Liver (tissue), 9 donors: ENCODE data around the gene PPFIA1. TPM values are rescaled to one million over a fixed set of nuclear protein-coding genes. Genes with fewer than 3 reads are reported as not detected.

Source experiments
- DNase-seq: peaks from one replicate; pipeline ENCODE4 v3.0.0-alpha.2; 2017; ENCODE audit warnings: low spot score
- H3K27ac ChIP-seq, 2 donors: one replicate each; pipeline ENCODE4 v1.7.0; 2013; ENCODE audit warnings: inconsistent platforms in 2 of 2, low read length in 2 of 2, control low read depth in 1 of 2, low read depth in 1 of 2, mild to moderate bottlenecking in 1 of 2
- H3K27me3 ChIP-seq, 4 donors: one replicate each; pipeline versions ENCODE4 v1.6.1 to v1.7.0; 2013; ENCODE audit warnings: low read length in 3 of 4, inconsistent platforms in 1 of 4, mild to moderate bottlenecking in 1 of 4, moderate library complexity in 1 of 4; ENCODE audit not compliant: control insufficient read depth in 4 of 4, insufficient read depth in 4 of 4
- H3K36me3 ChIP-seq, 4 donors: one replicate each; pipeline versions ENCODE4 v1.6.1 to v1.7.0; 2013; ENCODE audit warnings: low read length in 3 of 4, mild to moderate bottlenecking in 3 of 4, low read depth in 1 of 4, moderate library complexity in 1 of 4; ENCODE audit not compliant: control insufficient read depth in 4 of 4, insufficient read depth in 3 of 4
- H3K4me1 ChIP-seq, 4 donors: one replicate each; pipeline versions ENCODE4 v1.6.1 to v1.7.0; 2013; ENCODE audit warnings: low read length in 3 of 4, mild to moderate bottlenecking in 3 of 4, moderate library complexity in 1 of 4; ENCODE audit not compliant: control insufficient read depth in 4 of 4, insufficient read depth in 4 of 4
- H3K4me3 ChIP-seq, 3 donors: one replicate each; pipeline versions ENCODE4 v1.6.1 to v1.7.0; 2013; ENCODE audit warnings: low read length in 3 of 3, control low read depth in 1 of 3, low read depth in 1 of 3, mild to moderate bottlenecking in 1 of 3
- H3K9ac ChIP-seq, 2 donors: one replicate each; pipeline ENCODE4 v1.7.0; 2013; ENCODE audit warnings: low read length in 2 of 2, mild to moderate bottlenecking in 2 of 2, moderate library complexity in 2 of 2, control low read depth in 1 of 2, low read depth in 1 of 2
- H3K9me3 ChIP-seq, 4 donors: one replicate each; pipeline versions ENCODE4 v1.6.1 to v1.7.0; 2013; ENCODE audit warnings: low read length in 3 of 4; ENCODE audit not compliant: control insufficient read depth in 4 of 4
- FOXA1 ChIP-seq: IDR thresholded peaks from 2 replicates; pipeline ENCODE4 v1.6.1; 2016; ENCODE audit warnings: antibody characterized with exemption
- GABPA ChIP-seq, 2 donors: IDR thresholded peaks in 1 of 2; conservative IDR thresholded peaks in 1 of 2; 2 replicates each; pipeline ENCODE4 v1.6.1; 2016; ENCODE audit warnings: antibody characterized with exemption in 2 of 2, mild to moderate bottlenecking in 1 of 2, moderate library complexity in 1 of 2
- JUND ChIP-seq, 2 donors: IDR thresholded peaks; 2 replicates each; pipeline ENCODE4 v1.6.1; 2016; ENCODE audit warnings: antibody characterized with exemption in 2 of 2
- MAX ChIP-seq: IDR thresholded peaks from 2 replicates; pipeline ENCODE4 v1.6.1; 2016; ENCODE audit warnings: antibody characterized with exemption
- NR2F2 ChIP-seq: IDR thresholded peaks from 2 replicates; pipeline ENCODE4 v1.6.1; 2016; ENCODE audit warnings: antibody characterized with exemption
- REST ChIP-seq: IDR thresholded peaks from 2 replicates; pipeline ENCODE4 v1.6.1; 2016; ENCODE audit warnings: antibody characterized with exemption, mild to moderate bottlenecking
- RXRA ChIP-seq, 2 donors: IDR thresholded peaks; 2 replicates each; pipeline ENCODE4 v1.6.1; 2017 to 2018; ENCODE audit warnings: antibody characterized with exemption in 2 of 2, mild to moderate bottlenecking in 1 of 2
- WGBS: extraction: QIAGEN DNeasy Blood & Tissue Kit; methylation state at CpG from one replicate; pipeline ENCODE4 v1.1.7; 2013; 5-methylcytosine and 5-hydroxymethylcytosine counted together
- polyA plus RNA-seq, 2 donors: library from polyadenylated mRNA; stranded (reverse) in 1 of 2; unstranded in 1 of 2; fragments of 200-250 nt in 1 of 2; fragments of >200 nt in 1 of 2; fragmentation: Nextera tagmentation in 1 of 2; extraction: Ambion mirVana in 1 of 2; gene quantifications; one replicate each; pipeline versions ENCODE4 v1.2.1 to v1.2.3, GENCODE V29; 2013 to 2015
- total RNA-seq, 2 donors: library from RNA; depleted of rRNA; stranded (reverse); fragments of >200 nt; gene quantifications; one replicate each; pipeline ENCODE4 v1.2.3, GENCODE V29; 2014
- donor health status: healthy.
- donor health status: healthy.
- donor health status: healthy.
- donor health status: healthy.
- donor health status: healthy.

PPFIA1 gene
- total and polyA plus RNA-seq, 4 donors, result 9.9 to 39.6 (median 14.5) TPM

GRCh38 chr11:70397983-70398833, 127.7 kb downstream of the PPFIA1 start, which contains the start of gene CTTN:
Gene CTTN (plus strand): TSS chr11:70398529. CDS start chr11:70407298, 8,769 bp downstream.
- DNase-seq, result peak; percentile 92
- peak; percentile 47 for TF ChIP-seq MAX
- no peak for TF ChIP-seq NR2F2
- peak in 1 of 2 donors; percentile 70 for TF ChIP-seq GABPA (IDR thresholded peaks at IDR 0.05 in 1 of 2, conservative IDR thresholded peaks at IDR 0.05 in 1 of 2)
- no peaks in the 10 kb centered on the region for H3K27me3 ChIP-seq
- H3K27ac ChIP-seq, result peak within 1 kb of the TSS; percentile 67 to 73
- H3K4me3 ChIP-seq, result peak within 1 kb of the TSS; percentile 77 to 91 (median 87)
- under 1% methylated on average over 93 of the region's 93 CpGs for WGBS
- peaks cover 5 to 31% (median 15%) of the 10 kb centered on the region in 4 donors for H3K4me1 ChIP-seq
- H3K36me3 ChIP-seq, result no peaks in the 10 kb centered on the region
- H3K9me3 ChIP-seq, result no peaks in the 10 kb centered on the region
- peak within 1 kb of the TSS; percentile 41 to 45 for H3K9ac ChIP-seq

GRCh38 chr11:70398834-70399680, 128.6 kb downstream of the PPFIA1 start:
- H3K36me3 ChIP-seq, result no peaks in the 10 kb centered on the region
- H3K4me1 ChIP-seq, result peaks cover 5 to 31% (median 15%) of the 10 kb centered on the region in 4 donors
- peak overlapping the region; percentile 67 to 73 for H3K27ac ChIP-seq
- H3K27me3 ChIP-seq, result no peaks in the 10 kb centered on the region
- WGBS, result 4% methylated on average over 42 of the region's 42 CpGs
- TF ChIP-seq RXRA (IDR thresholded peaks at IDR 0.05), result no peak
- no peak for TF ChIP-seq REST
- peak overlapping the region; percentile 16 to 17 for H3K9ac ChIP-seq
- H3K4me3 ChIP-seq, result peak overlapping the region; percentile 72 to 91 (median 77)
- H3K9me3 ChIP-seq, result no peaks in the 10 kb centered on the region
- DNase-seq, result no peak

- TF ChIP-seq JUND (IDR thresholded peaks at IDR 0.05) (peak in 1 of 2 donors; percentile 56), FOXA1 (no peak), NR2F2 (no peak)
- Histone ChIP-seq H3K27me3 (no peaks in the 10 kb centered on the region), H3K4me3 (peak overlapping the region in 2 of 3 donors; percentile 77 to 91), H3K9ac (peak overlapping the region; percentile 14 to 17), H3K36me3 (no peaks in the 10 kb centered on the region), H3K4me1 (peaks cover 5 to 31% (median 15%) of the 10 kb centered on the region in 4 donors), H3K27ac (peak overlapping the region; percentile 50 to 73), H3K9me3 (no peaks in the 10 kb centered on the region)
- WGBS, result 50% methylated on average over 16 of the region's 16 CpGs
- DNase-seq, result no peak
These were observed 129.2 kb downstream of the PPFIA1 start for GRCh38 chr11:70399681-70400112.
